Astrocyte (in vitro differentiated cells and primary cell): ENCODE measurements around the gene DBI. TPM values are rescaled to one million over a fixed set of nuclear protein-coding genes. Genes with fewer than 3 reads are reported as not detected.

Experiments
- DNase-seq: peaks from one replicate; pipeline ENCODE4 v3.0.0-alpha.2; 2010; ENCODE audit warnings: low read depth
- FAIRE-seq: peaks from 2 replicates; lab custom pipeline; 2011; peaks lifted over from hg19 to GRCh38; lab: Jason Lieb, UNC
- H2AFZ ChIP-seq: 2 replicates; pipeline ENCODE4 v1.6.0; 2012; ENCODE audit warnings: low read depth, low read length, inconsistent platforms
- H3K27ac ChIP-seq: 2 replicates; pipeline ENCODE4 v1.5.1; 2011; ENCODE audit warnings: low read depth, low read length, inconsistent platforms
- H3K27me3 ChIP-seq: 2 replicates; pipeline ENCODE4 v1.6.0; 2011; ENCODE audit warnings: low read length, inconsistent platforms; ENCODE audit not compliant: insufficient read depth
- H3K36me3 ChIP-seq: 2 replicates; pipeline ENCODE4 v1.5.1; 2011; ENCODE audit warnings: low read length, inconsistent platforms; ENCODE audit not compliant: insufficient read depth
- H3K4me1 ChIP-seq: 2 replicates; pipeline ENCODE4 v1.5.1; 2011; ENCODE audit warnings: low read length, inconsistent platforms; ENCODE audit not compliant: insufficient read depth
- H3K4me2 ChIP-seq: 2 replicates; pipeline ENCODE4 v1.6.0; 2012; ENCODE audit warnings: low read length, inconsistent platforms
- H3K4me3 ChIP-seq: 2 replicates; pipeline ENCODE4 v1.5.1; 2011; ENCODE audit warnings: low read depth, mild to moderate bottlenecking, low read length, inconsistent platforms; ENCODE audit not compliant: insufficient read depth
- H3K79me2 ChIP-seq: 2 replicates; pipeline ENCODE4 v1.6.0; 2012; ENCODE audit warnings: mild to moderate bottlenecking, low read length, inconsistent platforms; ENCODE audit not compliant: insufficient read depth
- H3K9ac ChIP-seq: 2 replicates; pipeline ENCODE4 v1.6.0; 2012; ENCODE audit warnings: mild to moderate bottlenecking, low read length, inconsistent platforms
- H3K9me3 ChIP-seq: 2 replicates; pipeline ENCODE4 v1.5.1; 2012; ENCODE audit warnings: low read depth, mild to moderate bottlenecking, low read length, inconsistent platforms; ENCODE audit not compliant: insufficient read depth
- H4K20me1 ChIP-seq: 2 replicates; pipeline ENCODE4 v1.6.0; 2012; ENCODE audit warnings: low read length, inconsistent platforms; ENCODE audit not compliant: insufficient read depth
- H3K27ac Mint-ChIP-seq: one replicate; pipeline ENCODE4 v1.8.0; 2021; ENCODE audit warnings: mild to moderate bottlenecking, mixed read lengths; ENCODE audit not compliant: unreplicated experiment
- H3K27me3 Mint-ChIP-seq: one replicate; pipeline ENCODE4 v1.8.0; 2021; ENCODE audit warnings: low read depth, mixed read lengths; ENCODE audit not compliant: unreplicated experiment
- H3K36me3 Mint-ChIP-seq: one replicate; pipeline ENCODE4 v1.8.0; 2021; ENCODE audit warnings: low read depth, mixed read lengths; ENCODE audit not compliant: unreplicated experiment
- H3K4me1 Mint-ChIP-seq: one replicate; pipeline ENCODE4 v1.8.0; 2021; ENCODE audit warnings: low read depth, mixed read lengths; ENCODE audit not compliant: unreplicated experiment
- H3K4me3 Mint-ChIP-seq: one replicate; pipeline ENCODE4 v1.8.0; 2021; ENCODE audit warnings: mild to moderate bottlenecking, moderate library complexity, mixed read lengths; ENCODE audit not compliant: unreplicated experiment
- H3K9me3 Mint-ChIP-seq: one replicate; pipeline ENCODE4 v1.8.0; 2021; ENCODE audit warnings: mild to moderate bottlenecking, mixed read lengths; ENCODE audit not compliant: unreplicated experiment
- EZH2 ChIP-seq: IDR thresholded peaks from 2 replicates; pipeline ENCODE4 v1.6.1; 2012; ENCODE audit warnings: mild to moderate bottlenecking, low read length, inconsistent platforms; ENCODE audit not compliant: insufficient read depth
- total RNA-seq: library from RNA; stranded (reverse); gene quantifications from 2 replicates; pipeline ENCODE4 v1.2.1, GENCODE V29; 2021
- TF ChIP-seq, protein P1 (sequence below): IDR thresholded peaks from 2 replicates; pipeline ENCODE4 v1.5.1; 2011; ENCODE audit warnings: low read depth, mild to moderate bottlenecking, inconsistent platforms, low read length, moderate library complexity; ENCODE audit not compliant: insufficient read depth

DBI gene
- total RNA-seq, 1 donor from 2014 or later = 126 TPM

DNA sequence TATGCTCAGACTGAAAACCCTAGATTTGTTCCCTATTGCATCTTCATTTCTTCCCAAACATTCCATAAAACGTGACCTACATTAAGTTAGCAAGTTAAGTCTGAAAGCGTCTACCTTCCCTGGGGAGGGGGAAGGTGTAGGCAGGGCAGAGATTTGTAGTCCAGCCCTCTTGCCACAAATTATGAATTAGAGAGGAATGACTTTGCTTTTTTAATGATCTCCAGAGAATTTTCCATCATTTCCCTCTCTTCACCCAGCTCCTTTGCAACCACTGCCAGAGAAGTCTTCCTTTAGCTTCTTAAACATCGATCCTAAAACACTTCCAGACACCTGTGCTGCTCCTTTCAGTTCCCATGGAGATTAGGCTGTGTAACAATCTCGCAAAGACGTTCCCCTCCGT, 1.3 kb upstream of the DBI start:
- no peak for DNase-seq
- Histone ChIP-seq H3K4me2 (peak overlapping the region; percentile 94), H3K4me3 (peak overlapping the region; percentile 90), H4K20me1 (peaks cover 25% of the 10 kb centered on the region), H3K36me3 (peaks cover 14% of the 10 kb centered on the region), H3K9me3 (no peaks in the 10 kb centered on the region), H2AFZ (no peak overlapping the region), H3K9ac (peak overlapping the region; percentile 81), H3K27me3 (no peaks in the 10 kb centered on the region), H3K27ac (no peak overlapping the region), H3K79me2 (peaks cover 48% of the 10 kb centered on the region), H3K4me1 (peaks cover 10% of the 10 kb centered on the region)
- Mint-ChIP-seq H3K9me3 (no peaks in the 10 kb centered on the region), H3K27ac (no peak overlapping the region), H3K4me1 (peaks cover 12% of the 10 kb centered on the region), H3K36me3 (peaks cover 3% of the 10 kb centered on the region), H3K4me3 (peak overlapping the region; percentile 99), H3K27me3 (no peaks in the 10 kb centered on the region)
- FAIRE-seq = no peak
- TF ChIP-seq EZH2 = no peak
- TF ChIP-seq, protein P1, sequence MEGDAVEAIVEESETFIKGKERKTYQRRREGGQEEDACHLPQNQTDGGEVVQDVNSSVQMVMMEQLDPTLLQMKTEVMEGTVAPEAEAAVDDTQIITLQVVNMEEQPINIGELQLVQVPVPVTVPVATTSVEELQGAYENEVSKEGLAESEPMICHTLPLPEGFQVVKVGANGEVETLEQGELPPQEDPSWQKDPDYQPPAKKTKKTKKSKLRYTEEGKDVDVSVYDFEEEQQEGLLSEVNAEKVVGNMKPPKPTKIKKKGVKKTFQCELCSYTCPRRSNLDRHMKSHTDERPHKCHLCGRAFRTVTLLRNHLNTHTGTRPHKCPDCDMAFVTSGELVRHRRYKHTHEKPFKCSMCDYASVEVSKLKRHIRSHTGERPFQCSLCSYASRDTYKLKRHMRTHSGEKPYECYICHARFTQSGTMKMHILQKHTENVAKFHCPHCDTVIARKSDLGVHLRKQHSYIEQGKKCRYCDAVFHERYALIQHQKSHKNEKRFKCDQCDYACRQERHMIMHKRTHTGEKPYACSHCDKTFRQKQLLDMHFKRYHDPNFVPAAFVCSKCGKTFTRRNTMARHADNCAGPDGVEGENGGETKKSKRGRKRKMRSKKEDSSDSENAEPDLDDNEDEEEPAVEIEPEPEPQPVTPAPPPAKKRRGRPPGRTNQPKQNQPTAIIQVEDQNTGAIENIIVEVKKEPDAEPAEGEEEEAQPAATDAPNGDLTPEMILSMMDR = no peak

DNA sequence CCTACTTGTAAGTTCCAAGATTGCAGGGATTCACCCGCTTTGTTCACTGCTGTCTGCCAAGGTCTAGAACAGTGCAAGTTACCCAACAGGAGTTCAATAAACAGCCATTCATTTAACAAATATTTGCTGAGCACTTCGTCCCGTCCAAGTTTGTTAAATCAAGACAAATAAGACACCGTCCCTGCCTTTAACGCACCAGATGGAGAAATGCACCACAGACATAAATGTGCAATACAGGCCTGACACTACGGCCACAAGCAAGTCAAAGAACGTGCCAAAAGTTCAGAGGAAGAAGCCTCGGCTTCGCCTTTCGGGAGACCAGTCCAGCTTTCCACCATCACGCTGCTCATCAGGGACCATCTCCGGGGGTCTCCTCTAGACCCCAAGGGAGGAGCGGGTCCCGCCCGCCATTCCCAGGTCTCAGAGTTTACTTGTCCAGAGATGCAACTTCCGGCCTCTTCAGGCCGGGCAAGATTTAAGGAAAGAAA, 572 bp upstream of the DBI start:
- Histone ChIP-seq H3K36me3 (peaks cover 20% of the 10 kb centered on the region), H3K9ac (peak overlapping the region; percentile 81), H3K79me2 (peaks cover 48% of the 10 kb centered on the region), H3K4me3 (peak overlapping the region; percentile 90), H3K4me2 (peak overlapping the region; percentile 94), H3K4me1 (peaks cover 10% of the 10 kb centered on the region), H3K27me3 (no peaks in the 10 kb centered on the region), H3K9me3 (no peaks in the 10 kb centered on the region), H3K27ac (peak overlapping the region; percentile 59), H2AFZ (peak overlapping the region; percentile 98), H4K20me1 (peaks cover 33% of the 10 kb centered on the region)
- DNase-seq (peak; percentile 18), FAIRE-seq (no peak)
- Mint-ChIP-seq H3K9me3 (no peaks in the 10 kb centered on the region), H3K4me1 (peaks cover 12% of the 10 kb centered on the region), H3K36me3 (peaks cover 8% of the 10 kb centered on the region), H3K27me3 (no peaks in the 10 kb centered on the region), H3K27ac (peak overlapping the region; percentile 78), H3K4me3 (peak overlapping the region; percentile 99)
- TF ChIP-seq, protein P1 = no peak
- TF ChIP-seq EZH2 = no peak

DNA sequence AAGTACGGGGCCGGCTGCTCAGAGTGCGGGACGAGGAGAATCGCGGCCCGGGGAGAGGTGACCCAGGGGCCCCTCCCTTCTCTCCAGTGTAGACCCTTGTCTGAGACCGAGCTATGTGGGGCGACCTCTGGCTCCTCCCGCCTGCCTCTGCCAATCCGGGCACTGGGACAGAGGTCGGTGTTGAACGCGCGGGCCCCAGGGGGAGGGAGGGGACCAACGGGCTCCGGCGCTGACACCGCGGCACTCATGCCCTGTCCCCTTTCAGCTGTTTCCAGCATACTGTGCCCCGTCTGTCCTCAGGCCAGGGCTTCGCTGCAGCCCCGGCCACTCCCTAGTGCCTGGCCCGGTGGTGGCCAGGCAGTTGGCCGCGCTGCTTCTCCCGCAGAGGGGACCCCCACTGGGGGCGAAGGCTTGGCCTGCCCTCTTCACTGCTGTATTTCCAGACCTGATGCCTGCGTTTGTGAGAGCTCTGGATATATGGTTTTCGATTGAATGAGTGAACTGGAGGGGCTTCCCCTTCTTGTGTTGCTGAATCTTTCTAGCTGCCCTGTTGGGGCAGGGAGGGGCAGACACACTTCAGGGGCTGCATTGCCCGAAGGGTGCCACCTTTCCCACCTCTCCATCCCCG, 809 bp downstream of the DBI start:
- H3K27me3 Mint-ChIP-seq = no peaks in the 10 kb centered on the region
- H3K4me1 Mint-ChIP-seq = peaks cover 12% of the 10 kb centered on the region
- Histone ChIP-seq H3K9ac (peak overlapping the region; percentile 81), H3K4me3 (peak overlapping the region; percentile 90), H2AFZ (peak overlapping the region; percentile 98), H3K27me3 (no peaks in the 10 kb centered on the region), H3K4me1 (peaks cover 10% of the 10 kb centered on the region), H3K36me3 (peaks cover 33% of the 10 kb centered on the region), H3K9me3 (no peaks in the 10 kb centered on the region), H4K20me1 (peaks cover 36% of the 10 kb centered on the region), H3K27ac (peak overlapping the region; percentile 63), H3K4me2 (peak overlapping the region; percentile 94), H3K79me2 (peaks cover 48% of the 10 kb centered on the region)
- H3K36me3 Mint-ChIP-seq = peaks cover 20% of the 10 kb centered on the region
- TF ChIP-seq EZH2 = no peak
- TF ChIP-seq, protein P1 = no peak
- H3K27ac Mint-ChIP-seq = peak overlapping the region; percentile 42
- peak overlapping the region; percentile 99 for H3K4me3 Mint-ChIP-seq
- no peak for FAIRE-seq
- H3K9me3 Mint-ChIP-seq = no peaks in the 10 kb centered on the region
- DNase-seq = no peak
